Upper lobe of left lung (tissue), 6 donors: ENCODE data around the gene RALGDS. TPM values are rescaled to one million over a fixed set of nuclear protein-coding genes. Genes with fewer than 3 reads are reported as not detected.

Experiments used
- ATAC-seq, 2 donors: fragments of 200-7000 bp; cut with Tn5 transposase; one replicate each; pipeline ENCODE4 v1.9.1; 2022; ENCODE audit warnings: mild to moderate bottlenecking in 2 of 2, moderate library complexity in 2 of 2; ENCODE audit not compliant: low FRiP score in 2 of 2
- DNase-seq, 2 donors: peaks; one replicate each; pipeline ENCODE4 v3.0.0-alpha.2; 2019 to 2020
- H3K27ac ChIP-seq, 4 donors: fragments of 200-600 bp; sonication (generic); one replicate each; pipeline ENCODE4 v1.5.1; 2016 to 2019
- H3K27me3 ChIP-seq, 4 donors: fragments of 200-600 bp; sonication (generic); one replicate each; pipeline ENCODE4 v1.5.1; 2017 to 2019
- H3K36me3 ChIP-seq, 4 donors: fragments of 200-600 bp; sonication (generic); one replicate each; pipeline ENCODE4 v1.5.1; 2016 to 2019
- H3K4me1 ChIP-seq, 4 donors: fragments of 200-600 bp; sonication (generic); one replicate each; pipeline ENCODE4 v1.5.1; 2018 to 2019
- H3K4me3 ChIP-seq, 4 donors: fragments of 200-600 bp; sonication (generic); one replicate each; pipeline ENCODE4 v1.5.1; 2017 to 2019; ENCODE audit warnings: mild to moderate bottlenecking in 2 of 4, moderate library complexity in 1 of 4
- H3K9me3 ChIP-seq, 4 donors: fragments of 200-600 bp; sonication (generic); one replicate each; pipeline ENCODE4 v1.5.1; 2018 to 2019
- EP300 ChIP-seq, 4 donors: sonication (generic); formaldehyde crosslinking; IDR thresholded peaks; one replicate each; pipeline ENCODE4 v1.5.1; 2017; ENCODE audit warnings: antibody characterized with exemption in 4 of 4, control low read depth in 2 of 4
- POLR2A ChIP-seq, 4 donors: fragments of 450-650 bp; IDR thresholded peaks; one replicate each; pipeline ENCODE4 v1.5.1; 2016 to 2017; ENCODE audit warnings: antibody characterized with exemption in 4 of 4, mild to moderate bottlenecking in 2 of 4
- POLR2AphosphoS5 ChIP-seq, 2 donors: sonication (generic); formaldehyde crosslinking; IDR thresholded peaks; one replicate each; pipeline ENCODE4 v1.5.1; 2017; ENCODE audit warnings: antibody characterized with exemption in 2 of 2
- WGBS, 2 donors: methylation state at CpG; one replicate each; pipeline ENCODE4 v1.1.5; 2017 to 2018; 5-methylcytosine and 5-hydroxymethylcytosine counted together
- total RNA-seq, 6 donors: library from RNA; depleted of rRNA in 4 of 6; stranded (reverse); fragments of >200 nt in 4 of 6; gene quantifications; one replicate each; pipeline versions ENCODE4 v1.1.0 to v1.2.1, GENCODE V29; 2016 to 2021
- TF ChIP-seq, protein P1 (sequence below), 6 experiments: fragments of 450-650 bp in 4 of 6; fragments of 200-600 bp in 2 of 6; sonication (generic) in 2 of 6; IDR thresholded peaks; one replicate each; pipeline ENCODE4 v1.5.1; 2016 to 2019; ENCODE audit warnings: antibody characterized with exemption in 6 of 6
- donor health status: DM: no; HTN: no; CAD: no; lungs with moderate emphysema.
- donor health status: DM: no; HTN: yes; CAD: no; lungs with severe emphysema.

RALGDS gene
- total RNA-seq, 6 donors from 2014 or later, result 57.1 to 117 (median 88.9) TPM

DNA sequence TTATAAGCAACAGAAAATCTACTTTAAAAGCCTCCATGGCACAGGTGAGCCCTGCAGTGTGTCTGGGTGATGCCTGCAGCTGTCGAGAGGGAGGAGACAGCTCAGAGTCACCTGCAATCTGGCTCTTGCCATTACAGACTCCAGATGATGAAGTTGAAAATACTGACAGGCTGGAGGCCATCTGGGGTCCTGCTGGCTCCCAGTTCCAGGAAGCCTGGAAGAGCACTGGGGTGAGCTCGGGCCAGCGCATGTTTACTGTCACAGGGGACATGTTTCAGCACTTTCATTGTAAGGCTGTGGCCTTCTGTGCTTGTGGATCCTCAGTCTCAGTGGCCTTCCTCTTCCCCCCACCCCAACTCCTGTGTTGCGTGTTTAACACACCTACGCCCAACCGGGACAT lies 30.9 kb downstream of the RALGDS start:
- Histone ChIP-seq H3K27me3 (no peaks in the 10 kb centered on the region), H3K4me3 (no peak overlapping the region), H3K36me3 (no peaks in the 10 kb centered on the region), H3K9me3 (no peaks in the 10 kb centered on the region), H3K4me1 (no peaks in the 10 kb centered on the region), H3K27ac (no peak overlapping the region)
- WGBS, 2 donors, result 65 to 77% methylated on average over 5 to 6 of the region's 6 CpGs
- ATAC-seq (no peak), DNase-seq (no peak)
- TF ChIP-seq EP300 (IDR thresholded peaks at IDR 0.05) (no peak), POLR2AphosphoS5 (IDR thresholded peaks at IDR 0.05) (no peak), POLR2A (IDR thresholded peaks at IDR 0.05) (no peak)
- TF ChIP-seq, protein P1, sequence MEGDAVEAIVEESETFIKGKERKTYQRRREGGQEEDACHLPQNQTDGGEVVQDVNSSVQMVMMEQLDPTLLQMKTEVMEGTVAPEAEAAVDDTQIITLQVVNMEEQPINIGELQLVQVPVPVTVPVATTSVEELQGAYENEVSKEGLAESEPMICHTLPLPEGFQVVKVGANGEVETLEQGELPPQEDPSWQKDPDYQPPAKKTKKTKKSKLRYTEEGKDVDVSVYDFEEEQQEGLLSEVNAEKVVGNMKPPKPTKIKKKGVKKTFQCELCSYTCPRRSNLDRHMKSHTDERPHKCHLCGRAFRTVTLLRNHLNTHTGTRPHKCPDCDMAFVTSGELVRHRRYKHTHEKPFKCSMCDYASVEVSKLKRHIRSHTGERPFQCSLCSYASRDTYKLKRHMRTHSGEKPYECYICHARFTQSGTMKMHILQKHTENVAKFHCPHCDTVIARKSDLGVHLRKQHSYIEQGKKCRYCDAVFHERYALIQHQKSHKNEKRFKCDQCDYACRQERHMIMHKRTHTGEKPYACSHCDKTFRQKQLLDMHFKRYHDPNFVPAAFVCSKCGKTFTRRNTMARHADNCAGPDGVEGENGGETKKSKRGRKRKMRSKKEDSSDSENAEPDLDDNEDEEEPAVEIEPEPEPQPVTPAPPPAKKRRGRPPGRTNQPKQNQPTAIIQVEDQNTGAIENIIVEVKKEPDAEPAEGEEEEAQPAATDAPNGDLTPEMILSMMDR (IDR thresholded peaks at IDR 0.05), result no peak

DNA sequence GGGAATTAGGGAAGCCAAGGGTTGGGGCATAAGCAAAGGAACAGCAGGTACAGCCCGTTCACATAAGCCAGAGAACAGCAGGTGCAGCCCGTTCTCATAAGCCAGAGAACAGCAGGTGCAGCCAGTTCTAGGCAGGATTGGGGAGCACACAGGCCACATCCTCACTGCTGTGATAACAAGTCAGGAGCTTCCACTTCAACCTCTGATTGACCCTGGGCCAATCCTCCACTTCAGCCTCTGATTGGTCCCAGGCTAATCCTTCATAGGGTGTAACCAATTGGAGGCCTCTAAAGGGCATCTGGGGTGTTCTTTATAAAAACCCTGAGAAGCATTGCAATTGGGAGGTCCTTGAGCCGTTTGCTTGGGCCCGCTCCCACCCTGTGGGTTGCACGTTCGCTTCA lies 31.8 kb downstream of the RALGDS start:
- ATAC-seq, result no peak
- TF ChIP-seq, protein P1 (IDR thresholded peaks at IDR 0.05), result no peak
- no peak for TF ChIP-seq POLR2A (IDR thresholded peaks at IDR 0.05)
- no peak for TF ChIP-seq POLR2AphosphoS5 (IDR thresholded peaks at IDR 0.05)
- no peak for TF ChIP-seq EP300 (IDR thresholded peaks at IDR 0.05)
- H3K36me3 ChIP-seq, result no peaks in the 10 kb centered on the region

DNA sequence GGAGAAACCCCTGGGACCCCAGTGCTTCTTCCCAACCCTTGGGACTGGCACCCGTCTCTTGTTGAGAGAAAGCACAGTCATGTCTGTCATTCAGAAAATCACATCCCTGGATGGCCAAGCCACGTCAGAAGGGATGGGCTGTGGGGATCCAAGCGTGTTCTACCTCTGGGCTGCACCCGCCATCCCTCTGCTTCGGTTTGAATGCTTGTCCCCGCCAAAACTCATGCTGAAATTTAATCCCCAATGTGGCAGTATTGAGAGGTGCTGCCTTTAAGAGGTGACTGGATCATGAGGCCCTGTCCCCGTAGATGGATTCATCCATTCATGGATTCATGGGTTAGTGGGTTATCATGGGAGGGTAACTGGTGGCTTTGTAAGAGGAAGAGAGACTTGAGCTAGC lies 32.3 kb downstream of the RALGDS start:
- no peak overlapping the region for H3K4me3 ChIP-seq
- no peaks in the 10 kb centered on the region for H3K4me1 ChIP-seq
- 92 to 95% methylated on average over 4 to 7 of the region's 7 CpGs for WGBS, 2 donors
- DNase-seq (no peak), ATAC-seq (no peak)
- no peaks in the 10 kb centered on the region for H3K36me3 ChIP-seq
- no peaks in the 10 kb centered on the region for H3K9me3 ChIP-seq
- TF ChIP-seq, protein P1 (IDR thresholded peaks at IDR 0.05), result no peak
- TF ChIP-seq POLR2AphosphoS5 (IDR thresholded peaks at IDR 0.05), result no peak
- no peaks in the 10 kb centered on the region for H3K27me3 ChIP-seq
- H3K27ac ChIP-seq, result no peak overlapping the region

More for the DNA sequence above, 31.8 kb downstream of the RALGDS start:
- Histone ChIP-seq H3K4me1 (no peaks in the 10 kb centered on the region), H3K27ac (no peak overlapping the region), H3K9me3 (no peaks in the 10 kb centered on the region), H3K4me3 (no peak overlapping the region), H3K27me3 (no peaks in the 10 kb centered on the region)
- no peak for DNase-seq
- 83 to 92% methylated on average over 6 of the region's 6 CpGs for WGBS, 2 donors

DNA sequence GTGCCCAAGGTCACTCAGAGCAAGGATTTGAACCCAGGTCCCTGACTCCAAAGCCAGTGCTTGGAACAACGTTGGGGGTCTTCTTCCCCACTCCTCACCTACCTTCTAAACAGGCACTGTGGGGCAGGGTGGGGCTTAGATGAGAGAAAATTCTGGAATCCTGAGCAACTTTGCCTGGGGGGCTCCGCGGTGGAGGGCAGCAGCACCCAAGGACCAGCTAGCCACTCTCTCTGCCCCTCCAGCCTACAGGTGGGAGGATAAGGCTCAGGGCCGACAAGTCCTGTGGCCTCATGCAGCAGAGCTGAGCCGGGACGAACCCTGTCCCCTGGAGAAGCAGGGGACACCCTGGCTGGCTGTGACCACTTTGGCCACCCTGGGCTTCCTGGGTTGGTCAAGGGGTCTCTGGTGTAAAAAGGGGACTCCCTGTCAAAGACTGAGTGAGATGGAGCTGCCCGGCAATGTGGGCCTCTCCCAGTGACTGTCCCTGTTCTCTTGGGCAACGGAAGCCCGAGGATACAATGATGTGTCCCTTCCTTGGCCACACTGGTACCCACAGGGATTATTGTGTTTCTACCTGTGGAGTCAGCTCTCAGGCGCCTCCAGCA lies 32.8 kb downstream of the RALGDS start:
- no peak overlapping the region for H3K4me3 ChIP-seq
- TF ChIP-seq EP300 (IDR thresholded peaks at IDR 0.05) (no peak), POLR2AphosphoS5 (IDR thresholded peaks at IDR 0.05) (no peak), POLR2A (IDR thresholded peaks at IDR 0.05) (no peak)
- TF ChIP-seq, protein P1 (IDR thresholded peaks at IDR 0.05), result no peak
- no peak overlapping the region for H3K27ac ChIP-seq
- no peaks in the 10 kb centered on the region for H3K9me3 ChIP-seq
- H3K36me3 ChIP-seq, result no peaks in the 10 kb centered on the region
- H3K4me1 ChIP-seq, result no peaks in the 10 kb centered on the region
- 94% methylated on average over 3 to 10 of the region's 10 CpGs for WGBS, 2 donors
- no peak for DNase-seq
- no peak for ATAC-seq
- H3K27me3 ChIP-seq, result no peaks in the 10 kb centered on the region

DNA sequence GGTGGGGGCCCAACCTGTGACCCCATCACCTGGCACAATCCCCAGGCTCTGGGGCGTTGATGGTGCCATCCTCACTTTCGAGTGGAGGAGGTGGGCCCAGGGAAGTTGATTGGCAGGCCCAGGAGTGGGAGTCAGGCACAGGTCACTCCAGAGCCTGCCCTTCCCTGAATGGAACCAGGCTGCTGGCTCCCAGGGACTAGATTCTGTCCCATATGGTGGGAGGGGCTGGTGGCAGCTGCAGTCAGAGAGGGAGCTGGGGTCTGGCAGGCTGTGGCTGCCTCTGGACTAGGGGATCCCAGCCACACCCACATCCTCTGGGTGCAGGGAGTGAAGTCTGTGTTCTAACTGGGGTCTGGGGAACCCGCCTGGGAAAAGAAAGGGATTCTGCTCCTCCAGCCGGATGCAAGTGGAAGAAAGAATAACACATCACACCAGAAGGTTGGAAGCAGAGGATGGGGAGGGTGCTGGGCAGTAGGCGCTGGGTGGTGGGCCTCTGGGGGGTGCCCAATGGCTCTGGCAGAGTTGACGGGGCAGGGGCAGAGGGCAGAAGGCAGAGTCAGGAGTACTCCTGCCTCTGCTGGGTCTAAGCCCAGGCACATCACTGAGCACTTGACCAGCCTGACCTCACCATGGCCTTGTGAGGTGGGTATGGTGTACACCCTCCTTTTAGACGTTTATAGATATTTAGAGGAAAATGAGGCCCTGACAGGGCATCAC lies 33.5 kb downstream of the RALGDS start:
- WGBS, 2 donors, result 73 to 83% methylated on average over 5 to 7 of the region's 7 CpGs
- TF ChIP-seq EP300 (IDR thresholded peaks at IDR 0.05) (no peak), POLR2AphosphoS5 (IDR thresholded peaks at IDR 0.05) (no peak), POLR2A (IDR thresholded peaks at IDR 0.05) (no peak)
- TF ChIP-seq, protein P1 (IDR thresholded peaks at IDR 0.05), result no peak
- no peak for ATAC-seq
- Histone ChIP-seq H3K36me3 (no peaks in the 10 kb centered on the region), H3K4me1 (no peaks in the 10 kb centered on the region), H3K4me3 (no peak overlapping the region), H3K27ac (no peak overlapping the region), H3K9me3 (no peaks in the 10 kb centered on the region), H3K27me3 (no peaks in the 10 kb centered on the region)
- DNase-seq, result no peak
